Kidney (tissue), 14 donors: ENCODE results near the gene NECAB2. TPM values are rescaled to one million over a fixed set of nuclear protein-coding genes. Genes with fewer than 3 reads are reported as not detected.
A peak's percentile ranks its signal among the peaks of the same experiment; 100 is the strongest.

Experiments used
- DNase-seq, 5 donors: peaks; one replicate each; pipeline ENCODE4 v3.0.0-alpha.2; 2013 to 2020
- FAIRE-seq: peaks from 2 replicates; lab custom pipeline; 2012; peaks lifted over from hg19 to GRCh38; lab: Jason Lieb, UNC
- H3K27ac ChIP-seq, 2 donors: one replicate each; pipeline ENCODE4 v1.7.0; 2013; ENCODE audit warnings: low read depth in 2 of 2, low read length in 2 of 2, inconsistent platforms in 1 of 2
- H3K27me3 ChIP-seq: one replicate; pipeline ENCODE4 v1.7.1; 2013; ENCODE audit warnings: low read length, inconsistent platforms; ENCODE audit not compliant: control insufficient read depth, insufficient read depth
- H3K36me3 ChIP-seq, 3 donors: one replicate each; pipeline versions ENCODE4 v1.7.0 to v1.7.1; 2013; ENCODE audit warnings: low read length in 3 of 3, control low read depth in 1 of 3, inconsistent platforms in 1 of 3; ENCODE audit not compliant: insufficient read depth in 3 of 3, control insufficient read depth in 2 of 3
- H3K4me1 ChIP-seq, 3 donors: one replicate each; pipeline versions ENCODE4 v1.7.0 to v1.7.1; 2013; ENCODE audit warnings: low read length in 3 of 3, inconsistent platforms in 1 of 3, low read depth in 1 of 3; ENCODE audit not compliant: control insufficient read depth in 2 of 3, insufficient read depth in 2 of 3
- H3K4me3 ChIP-seq, 3 donors: one replicate each; pipeline versions ENCODE4 v1.7.0 to v1.8.1; 2013; ENCODE audit warnings: low read length in 3 of 3, control low read depth in 1 of 3, inconsistent platforms in 1 of 3
- H3K9ac ChIP-seq, 3 donors: one replicate each; pipeline versions ENCODE4 v1.7.0 to v1.7.1; 2013; ENCODE audit warnings: low read length in 3 of 3, control low read depth in 1 of 3, inconsistent platforms in 1 of 3
- H3K9me3 ChIP-seq, 3 donors: one replicate each; pipeline versions ENCODE4 v1.7.0 to v1.7.1; 2013; ENCODE audit warnings: low read length in 3 of 3, control low read depth in 1 of 3, inconsistent platforms in 1 of 3; ENCODE audit not compliant: control insufficient read depth in 2 of 3, insufficient read depth in 1 of 3
- intact Hi-C: fragments of 100-400 bp; cut with DNase I; formaldehyde crosslinking; loops from one replicate; pipeline ENCODE4 v1.11.1; 2022
- polyA plus RNA-seq: library from polyadenylated mRNA; stranded (reverse); fragments of 350-450 nt; fragmentation: Illumina TruSeq; extraction: RNeasy Lipid Tissue Mini Kit (QIAGEN cat#74804); gene quantifications from one replicate; pipeline ENCODE4 v1.2.3, GENCODE V29; 2014; ENCODE audit warnings: low read depth, low replicate concordance; ENCODE audit not compliant: insufficient read depth
- total RNA-seq: library from RNA; stranded (reverse); fragmentation: NEBNext Ultra II Directional; extraction: Animal tissue kit (Norgen Biotek cat#: 25700); gene quantifications from one replicate; pipeline ENCODE4 v1.2.1, GENCODE V29; 2021
- TF ChIP-seq, protein P1 (sequence below): IDR thresholded peaks from 3 replicates; pipeline ENCODE4 v1.5.1; 2012; ENCODE audit warnings: mild to moderate bottlenecking, moderate library complexity, borderline replicate concordance; ENCODE audit not compliant: insufficient read depth; ENCODE audit errors: extremely low read depth
- donor health status: control.
- donor health status: control.
- donor health status: control.
- donor health status: control.
- donor health status: control.
- donor health status: DM: yes; HTN: yes; CAD: no.
- donor health status: Normal renal cell carcinoma (clear cell type).

The NECAB2 gene
- total and polyA plus RNA-seq, 2 donors from 2014 or later = 0.82 to 47.0 TPM

GRCh38 chr16:84048871-84049270, 80.8 kb downstream of the NECAB2 start:
- DNase-seq (peak in 2 of 5 donors; percentile 23 to 30), FAIRE-seq (no peak)
- Histone ChIP-seq H3K27ac (no peak overlapping the region), H3K27me3 (no peaks in the 10 kb centered on the region), H3K9me3 (no peaks in the 10 kb centered on the region), H3K4me3 (no peak overlapping the region), H3K4me1 (no peaks in the 10 kb centered on the region), H3K36me3 (peaks cover 0 to 13% (median 12%) of the 10 kb centered on the region in 3 donors), H3K9ac (no peak overlapping the region)
- intact Hi-C loops = no loop called here
- TF ChIP-seq, protein P1, sequence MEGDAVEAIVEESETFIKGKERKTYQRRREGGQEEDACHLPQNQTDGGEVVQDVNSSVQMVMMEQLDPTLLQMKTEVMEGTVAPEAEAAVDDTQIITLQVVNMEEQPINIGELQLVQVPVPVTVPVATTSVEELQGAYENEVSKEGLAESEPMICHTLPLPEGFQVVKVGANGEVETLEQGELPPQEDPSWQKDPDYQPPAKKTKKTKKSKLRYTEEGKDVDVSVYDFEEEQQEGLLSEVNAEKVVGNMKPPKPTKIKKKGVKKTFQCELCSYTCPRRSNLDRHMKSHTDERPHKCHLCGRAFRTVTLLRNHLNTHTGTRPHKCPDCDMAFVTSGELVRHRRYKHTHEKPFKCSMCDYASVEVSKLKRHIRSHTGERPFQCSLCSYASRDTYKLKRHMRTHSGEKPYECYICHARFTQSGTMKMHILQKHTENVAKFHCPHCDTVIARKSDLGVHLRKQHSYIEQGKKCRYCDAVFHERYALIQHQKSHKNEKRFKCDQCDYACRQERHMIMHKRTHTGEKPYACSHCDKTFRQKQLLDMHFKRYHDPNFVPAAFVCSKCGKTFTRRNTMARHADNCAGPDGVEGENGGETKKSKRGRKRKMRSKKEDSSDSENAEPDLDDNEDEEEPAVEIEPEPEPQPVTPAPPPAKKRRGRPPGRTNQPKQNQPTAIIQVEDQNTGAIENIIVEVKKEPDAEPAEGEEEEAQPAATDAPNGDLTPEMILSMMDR = no peak

- FAIRE-seq (no peak), DNase-seq (peak in 2 of 5 donors; percentile 26 to 71)
- H3K27me3 ChIP-seq = no peaks in the 10 kb centered on the region
- no peak overlapping the region for H3K9ac ChIP-seq
- no peaks in the 10 kb centered on the region for H3K4me1 ChIP-seq
- no peaks in the 10 kb centered on the region for H3K9me3 ChIP-seq
- no peak overlapping the region for H3K4me3 ChIP-seq
- intact Hi-C loops = loop anchor here (10.0 kb wide), 1 partner anchor 85 kb away; the partner anchor contains the start of gene NECAB2
- no peak overlapping the region for H3K27ac ChIP-seq
- TF ChIP-seq, protein P1 = no peak
- peaks cover 0 to 18% (median 15%) of the 10 kb centered on the region in 3 donors for H3K36me3 ChIP-seq
These were observed 81.5 kb downstream of the NECAB2 start for GRCh38 chr16:84049403-84050060.

- intact Hi-C loops = loop anchor here (10.0 kb wide), 1 partner anchor 86 kb away; the partner anchor contains the start of gene NECAB2
- DNase-seq = peak in 1 of 5 donors; percentile 31
- Histone ChIP-seq H3K4me3 (no peak overlapping the region), H3K36me3 (peaks cover 0 to 24% (median 20%) of the 10 kb centered on the region in 3 donors), H3K9me3 (no peaks in the 10 kb centered on the region), H3K9ac (no peak overlapping the region), H3K27me3 (no peaks in the 10 kb centered on the region), H3K4me1 (no peaks in the 10 kb centered on the region), H3K27ac (no peak overlapping the region)
- TF ChIP-seq, protein P1 = no peak
- FAIRE-seq = no peak
These were observed 82.3 kb downstream of the NECAB2 start for GRCh38 chr16:84050316-84050715.
